Upper lobe of left lung (tissue), 6 donors: Measurements from ENCODE around the gene GRID1. TPM values are rescaled to one million over a fixed set of nuclear protein-coding genes. Genes with fewer than 3 reads are reported as not detected.
A peak's percentile ranks its signal among the peaks of the same experiment; 100 is the strongest.

Source experiments
- ATAC-seq, 2 donors: fragments of 200-7000 bp; cut with Tn5 transposase; one replicate each; pipeline ENCODE4 v1.9.1; 2022; ENCODE audit warnings: mild to moderate bottlenecking in 2 of 2, moderate library complexity in 2 of 2; ENCODE audit not compliant: low FRiP score in 2 of 2
- DNase-seq, 2 donors: peaks; one replicate each; pipeline ENCODE4 v3.0.0-alpha.2; 2019 to 2020
- H3K27ac ChIP-seq, 4 donors: fragments of 200-600 bp; sonication (generic); one replicate each; pipeline ENCODE4 v1.5.1; 2016 to 2019
- H3K27me3 ChIP-seq, 4 donors: fragments of 200-600 bp; sonication (generic); one replicate each; pipeline ENCODE4 v1.5.1; 2017 to 2019
- H3K36me3 ChIP-seq, 4 donors: fragments of 200-600 bp; sonication (generic); one replicate each; pipeline ENCODE4 v1.5.1; 2016 to 2019
- H3K4me1 ChIP-seq, 4 donors: fragments of 200-600 bp; sonication (generic); one replicate each; pipeline ENCODE4 v1.5.1; 2018 to 2019
- H3K4me3 ChIP-seq, 4 donors: fragments of 200-600 bp; sonication (generic); one replicate each; pipeline ENCODE4 v1.5.1; 2017 to 2019; ENCODE audit warnings: mild to moderate bottlenecking in 2 of 4, moderate library complexity in 1 of 4
- H3K9me3 ChIP-seq, 4 donors: fragments of 200-600 bp; sonication (generic); one replicate each; pipeline ENCODE4 v1.5.1; 2018 to 2019
- EP300 ChIP-seq, 4 donors: sonication (generic); formaldehyde crosslinking; IDR thresholded peaks; one replicate each; pipeline ENCODE4 v1.5.1; 2017; ENCODE audit warnings: antibody characterized with exemption in 4 of 4, control low read depth in 2 of 4
- POLR2A ChIP-seq, 4 donors: fragments of 450-650 bp; IDR thresholded peaks; one replicate each; pipeline ENCODE4 v1.5.1; 2016 to 2017; ENCODE audit warnings: antibody characterized with exemption in 4 of 4, mild to moderate bottlenecking in 2 of 4
- POLR2AphosphoS5 ChIP-seq, 2 donors: sonication (generic); formaldehyde crosslinking; IDR thresholded peaks; one replicate each; pipeline ENCODE4 v1.5.1; 2017; ENCODE audit warnings: antibody characterized with exemption in 2 of 2
- WGBS, 2 donors: methylation state at CpG; one replicate each; pipeline ENCODE4 v1.1.5; 2017 to 2018; 5-methylcytosine and 5-hydroxymethylcytosine counted together
- total RNA-seq, 6 donors: library from RNA; depleted of rRNA in 4 of 6; stranded (reverse); fragments of >200 nt in 4 of 6; gene quantifications; one replicate each; pipeline versions ENCODE4 v1.1.0 to v1.2.1, GENCODE V29; 2016 to 2021
- TF ChIP-seq, protein P1 (sequence below), 6 experiments: fragments of 450-650 bp in 4 of 6; fragments of 200-600 bp in 2 of 6; sonication (generic) in 2 of 6; IDR thresholded peaks; one replicate each; pipeline ENCODE4 v1.5.1; 2016 to 2019; ENCODE audit warnings: antibody characterized with exemption in 6 of 6
- donor health status: DM: no; HTN: no; CAD: no; lungs with moderate emphysema.
- donor health status: DM: no; HTN: yes; CAD: no; lungs with severe emphysema.

The GRID1 gene
- total RNA-seq, 6 donors from 2014 or later, result 1.5 to 5.2 (median 3.2) TPM

DNA sequence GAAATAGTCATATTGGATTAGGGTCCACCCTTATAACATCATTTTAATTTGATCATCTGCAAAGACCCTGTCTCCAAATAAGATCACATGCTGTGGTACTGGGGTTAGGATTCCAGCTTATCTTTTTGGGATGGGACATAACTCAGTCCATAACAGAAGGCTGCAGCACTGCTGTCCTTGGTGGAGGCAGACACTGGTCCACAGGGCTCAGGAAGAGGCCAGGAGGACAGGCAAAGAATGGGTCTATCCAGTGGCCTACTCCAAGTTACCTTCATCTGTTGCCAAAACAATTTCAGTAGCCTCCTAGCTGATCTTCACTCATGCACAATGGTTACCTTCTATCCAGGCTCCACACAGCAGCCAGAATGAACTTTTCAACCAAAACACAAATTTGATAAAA lies 387.0 kb downstream of the GRID1 start:
- Histone ChIP-seq H3K27me3 (no peaks in the 10 kb centered on the region), H3K27ac (no peak overlapping the region), H3K9me3 (no peaks in the 10 kb centered on the region), H3K36me3 (no peaks in the 10 kb centered on the region), H3K4me1 (no peaks in the 10 kb centered on the region), H3K4me3 (no peak overlapping the region)
- DNase-seq (no peak), ATAC-seq (no peak)
- TF ChIP-seq POLR2A (IDR thresholded peaks at IDR 0.05) (no peak), POLR2AphosphoS5 (IDR thresholded peaks at IDR 0.05) (no peak), EP300 (IDR thresholded peaks at IDR 0.05) (no peak)
- TF ChIP-seq, protein P1, sequence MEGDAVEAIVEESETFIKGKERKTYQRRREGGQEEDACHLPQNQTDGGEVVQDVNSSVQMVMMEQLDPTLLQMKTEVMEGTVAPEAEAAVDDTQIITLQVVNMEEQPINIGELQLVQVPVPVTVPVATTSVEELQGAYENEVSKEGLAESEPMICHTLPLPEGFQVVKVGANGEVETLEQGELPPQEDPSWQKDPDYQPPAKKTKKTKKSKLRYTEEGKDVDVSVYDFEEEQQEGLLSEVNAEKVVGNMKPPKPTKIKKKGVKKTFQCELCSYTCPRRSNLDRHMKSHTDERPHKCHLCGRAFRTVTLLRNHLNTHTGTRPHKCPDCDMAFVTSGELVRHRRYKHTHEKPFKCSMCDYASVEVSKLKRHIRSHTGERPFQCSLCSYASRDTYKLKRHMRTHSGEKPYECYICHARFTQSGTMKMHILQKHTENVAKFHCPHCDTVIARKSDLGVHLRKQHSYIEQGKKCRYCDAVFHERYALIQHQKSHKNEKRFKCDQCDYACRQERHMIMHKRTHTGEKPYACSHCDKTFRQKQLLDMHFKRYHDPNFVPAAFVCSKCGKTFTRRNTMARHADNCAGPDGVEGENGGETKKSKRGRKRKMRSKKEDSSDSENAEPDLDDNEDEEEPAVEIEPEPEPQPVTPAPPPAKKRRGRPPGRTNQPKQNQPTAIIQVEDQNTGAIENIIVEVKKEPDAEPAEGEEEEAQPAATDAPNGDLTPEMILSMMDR (IDR thresholded peaks at IDR 0.05), result no peak

DNA sequence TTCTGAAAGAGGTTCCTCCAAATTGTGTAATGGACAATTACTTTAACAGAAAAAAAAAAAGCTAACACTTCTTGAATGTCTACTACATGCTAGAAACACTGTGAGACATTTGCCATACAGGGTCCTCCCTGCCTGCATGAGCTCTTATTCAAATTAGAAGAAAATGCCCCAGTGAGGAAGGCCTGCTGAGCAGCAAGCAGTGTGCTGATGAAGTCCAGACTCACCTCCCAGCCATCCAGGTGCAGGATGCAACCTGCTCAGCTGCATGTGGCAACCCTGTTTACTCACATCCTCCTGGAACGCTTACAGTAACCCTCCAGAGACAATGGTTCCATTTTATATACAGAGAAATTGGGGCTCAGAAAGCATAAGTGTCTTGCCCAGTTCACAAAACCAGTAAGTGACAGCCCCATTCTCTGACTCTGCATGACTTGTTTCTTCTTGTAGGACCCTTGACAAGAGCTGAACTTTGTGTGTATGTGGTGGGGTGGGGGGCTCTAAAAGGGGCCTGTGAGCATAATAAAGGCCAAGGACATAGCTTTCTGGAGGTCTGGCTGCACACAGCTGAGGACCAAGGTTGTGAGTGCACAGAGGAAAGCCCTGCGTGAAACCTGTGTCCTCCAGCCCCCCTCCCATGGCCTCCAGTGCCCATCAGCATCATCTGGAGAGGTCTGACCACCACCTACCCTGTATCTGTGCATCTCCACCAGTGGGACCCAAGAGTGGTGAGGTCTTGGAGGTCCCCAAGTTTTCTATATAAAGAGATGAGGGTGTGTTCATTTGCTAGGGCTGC lies 387.8 kb downstream of the GRID1 start:
- TF ChIP-seq, protein P1 (IDR thresholded peaks at IDR 0.05), result no peak
- TF ChIP-seq POLR2AphosphoS5 (IDR thresholded peaks at IDR 0.05) (no peak), POLR2A (IDR thresholded peaks at IDR 0.05) (no peak), EP300 (IDR thresholded peaks at IDR 0.05) (no peak)
- Histone ChIP-seq H3K36me3 (no peaks in the 10 kb centered on the region), H3K27me3 (no peaks in the 10 kb centered on the region), H3K27ac (no peak overlapping the region), H3K4me1 (no peaks in the 10 kb centered on the region), H3K4me3 (no peak overlapping the region), H3K9me3 (no peaks in the 10 kb centered on the region)
- 59 to 68% methylated on average over 2 of the region's 2 CpGs for WGBS, 2 donors
- no peak for DNase-seq
- no peak for ATAC-seq

DNA sequence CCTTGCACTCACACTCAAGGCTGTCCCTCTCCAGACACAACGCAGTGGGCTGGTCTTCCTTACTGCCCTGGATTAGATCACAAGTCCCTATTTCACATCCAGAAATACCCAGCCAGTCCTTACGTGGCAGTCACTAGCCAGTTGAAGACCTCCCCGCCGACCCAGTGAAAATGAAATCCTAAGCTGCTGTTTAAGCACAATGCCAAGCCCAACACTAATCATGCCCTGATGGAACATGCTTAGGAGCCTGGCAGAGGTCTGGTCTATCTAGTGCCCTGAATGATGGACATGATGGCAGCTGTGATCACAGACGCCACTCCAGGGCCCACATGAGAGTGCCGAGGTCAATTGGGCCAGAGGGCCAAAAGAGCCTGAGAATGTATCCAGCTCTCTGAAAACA lies 389.0 kb downstream of the GRID1 start:
- Histone ChIP-seq H3K27me3 (no peaks in the 10 kb centered on the region), H3K9me3 (no peaks in the 10 kb centered on the region), H3K27ac (no peak overlapping the region), H3K4me1 (no peaks in the 10 kb centered on the region), H3K4me3 (no peak overlapping the region), H3K36me3 (no peaks in the 10 kb centered on the region)
- 91 to 93% methylated on average over 5 to 6 of the region's 6 CpGs for WGBS, 2 donors
- DNase-seq, result no peak
- no peak for TF ChIP-seq POLR2A (IDR thresholded peaks at IDR 0.05)
- TF ChIP-seq, protein P1 (IDR thresholded peaks at IDR 0.05), result no peak
- no peak for ATAC-seq

DNA sequence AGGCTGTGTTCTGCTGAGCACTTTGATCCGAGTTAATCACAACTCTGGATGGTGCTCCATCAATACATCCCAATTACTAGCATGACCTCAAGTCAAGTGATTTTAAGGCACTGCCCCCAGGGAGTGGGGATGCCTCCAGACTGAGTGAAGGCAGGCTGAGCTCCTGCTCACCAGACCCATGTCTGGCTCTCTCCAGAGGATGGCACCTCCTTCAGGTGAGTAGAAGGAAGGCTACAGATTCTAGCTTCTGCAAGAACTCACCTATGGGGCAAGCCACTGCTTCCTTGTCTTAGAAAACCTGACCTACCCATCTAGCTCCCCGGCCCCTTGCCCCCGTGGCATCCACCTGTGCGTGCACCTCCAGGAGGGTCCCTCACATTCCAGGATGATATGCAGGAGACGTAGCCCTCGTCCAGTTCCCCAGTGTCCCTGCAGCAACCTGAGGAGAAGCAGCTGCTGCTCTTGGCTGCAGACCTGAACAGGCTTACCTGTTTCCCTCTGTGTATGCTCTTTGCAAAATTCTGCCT lies 390.3 kb downstream of the GRID1 start:
- no peaks in the 10 kb centered on the region for H3K4me1 ChIP-seq
- DNase-seq, result peak in 1 of 2 donors; percentile 13
- no peak overlapping the region for H3K4me3 ChIP-seq
- no peaks in the 10 kb centered on the region for H3K9me3 ChIP-seq
- no peaks in the 10 kb centered on the region for H3K36me3 ChIP-seq
- no peaks in the 10 kb centered on the region for H3K27me3 ChIP-seq
- ATAC-seq, result no peak
- TF ChIP-seq, protein P1 (IDR thresholded peaks at IDR 0.05), result no peak
- TF ChIP-seq EP300 (IDR thresholded peaks at IDR 0.05) (no peak), POLR2AphosphoS5 (IDR thresholded peaks at IDR 0.05) (no peak), POLR2A (IDR thresholded peaks at IDR 0.05) (no peak)
- no peak overlapping the region for H3K27ac ChIP-seq
- WGBS, 2 donors, result 74 to 85% methylated on average over 1 to 6 of the region's 6 CpGs

DNA sequence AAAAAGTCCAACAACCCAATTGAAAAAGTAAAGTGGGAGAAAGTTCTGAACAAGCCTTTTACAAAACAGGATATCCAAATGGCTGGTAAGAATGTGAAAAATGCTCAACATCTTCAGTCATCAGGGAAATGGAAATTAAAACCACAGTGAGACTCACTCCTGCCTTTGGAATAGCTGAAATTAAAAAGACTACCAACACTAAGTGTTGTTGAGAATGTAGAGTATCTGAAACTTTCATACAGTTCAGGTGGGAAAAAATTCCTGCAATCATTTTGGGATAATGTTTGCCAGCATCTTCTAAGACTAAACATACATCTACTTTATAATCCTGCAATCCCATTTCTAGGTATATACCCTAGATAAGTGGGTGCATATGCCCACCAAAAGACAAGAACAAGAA lies 395.1 kb downstream of the GRID1 start:
- Histone ChIP-seq H3K4me3 (no peak overlapping the region), H3K27me3 (no peaks in the 10 kb centered on the region), H3K36me3 (no peaks in the 10 kb centered on the region), H3K4me1 (no peaks in the 10 kb centered on the region), H3K9me3 (peaks cover 0 to 3% (median 0%) of the 10 kb centered on the region in 4 donors), H3K27ac (no peak overlapping the region)
- ATAC-seq (no peak), DNase-seq (no peak)
- TF ChIP-seq POLR2AphosphoS5 (IDR thresholded peaks at IDR 0.05), result no peak
- TF ChIP-seq, protein P1 (IDR thresholded peaks at IDR 0.05), result no peak
- no peak for TF ChIP-seq POLR2A (IDR thresholded peaks at IDR 0.05)
- no peak for TF ChIP-seq EP300 (IDR thresholded peaks at IDR 0.05)
